Suprapubic skin (tissue), 4 donors: ENCODE data around the gene USP36. TPM values are rescaled to one million over a fixed set of nuclear protein-coding genes. Genes with fewer than 3 reads are reported as not detected.

Experiments
- DNase-seq, 2 donors: peaks; one replicate each; pipeline ENCODE4 v3.0.0-alpha.2; 2019; ENCODE audit warnings: low spot score in 2 of 2
- H3K27ac ChIP-seq: fragments of 200-600 bp; sonication (generic); one replicate; pipeline ENCODE4 v1.5.1; 2019
- H3K27me3 ChIP-seq: fragments of 200-600 bp; sonication (generic); one replicate; pipeline ENCODE4 v1.5.1; 2019
- H3K36me3 ChIP-seq: fragments of 200-600 bp; sonication (generic); one replicate; pipeline ENCODE4 v1.5.1; 2019
- H3K4me1 ChIP-seq: fragments of 200-600 bp; sonication (generic); one replicate; pipeline ENCODE4 v1.5.1; 2019
- H3K4me3 ChIP-seq: fragments of 200-600 bp; sonication (generic); one replicate; pipeline ENCODE4 v1.5.1; 2019; ENCODE audit warnings: mild to moderate bottlenecking
- H3K9me3 ChIP-seq: fragments of 200-600 bp; sonication (generic); one replicate; pipeline ENCODE4 v1.5.1; 2019
- CTCF ChIP-seq, 2 donors: fragments of 200-600 bp in 1 of 2; fragments of 450-650 bp in 1 of 2; sonication (generic) in 1 of 2; IDR thresholded peaks; one replicate each; pipeline ENCODE4 v1.5.1; 2016 to 2019; ENCODE audit warnings: antibody characterized with exemption in 2 of 2, mild to moderate bottlenecking in 1 of 2, moderate library complexity in 1 of 2
- EP300 ChIP-seq: sonication (generic); formaldehyde crosslinking; IDR thresholded peaks from one replicate; pipeline ENCODE4 v1.6.1; 2017; ENCODE audit warnings: antibody characterized with exemption
- POLR2A ChIP-seq, 2 donors: fragments of 450-650 bp; IDR thresholded peaks; one replicate each; pipeline ENCODE4 v1.6.1; 2017; ENCODE audit warnings: antibody characterized with exemption in 2 of 2, mild to moderate bottlenecking in 2 of 2, moderate library complexity in 2 of 2
- POLR2AphosphoS5 ChIP-seq, 3 donors: sonication (generic); formaldehyde crosslinking; IDR thresholded peaks; one replicate each; pipeline ENCODE4 v1.6.1; 2017; ENCODE audit warnings: antibody characterized with exemption in 3 of 3
- WGBS: methylation state at CpG from one replicate; pipeline ENCODE4 v1.1.5; 2018; 5-methylcytosine and 5-hydroxymethylcytosine counted together
- total RNA-seq, 4 donors: library from RNA; depleted of rRNA; stranded (reverse); fragments of >200 nt; gene quantifications; one replicate each; pipeline ENCODE4 v1.1.0, GENCODE V29; 2016

Gene USP36
- total RNA-seq, 4 donors from 2014 or later, result 60.1 to 118 (median 74.4) TPM

- no peaks in the 10 kb centered on the region for H3K9me3 ChIP-seq
- peaks cover 84% of the 10 kb centered on the region for H3K36me3 ChIP-seq
- no peak for DNase-seq
- no peak for TF ChIP-seq CTCF (IDR thresholded peaks at IDR 0.05)
- no peaks in the 10 kb centered on the region for H3K27me3 ChIP-seq
- no peak overlapping the region for H3K27ac ChIP-seq
- WGBS, result 84% methylated on average over 25 of the region's 30 CpGs
- no peak overlapping the region for H3K4me3 ChIP-seq
- H3K4me1 ChIP-seq, result peaks cover 18% of the 10 kb centered on the region
Measured at GRCh38 chr17:78802008-78802407, 38.6 kb downstream of the USP36 start.

- no peaks in the 10 kb centered on the region for H3K27me3 ChIP-seq
- no peak for TF ChIP-seq POLR2A (IDR thresholded peaks at IDR 0.05)
- no peak for TF ChIP-seq CTCF (IDR thresholded peaks at IDR 0.05)
- TF ChIP-seq POLR2AphosphoS5 (IDR thresholded peaks at IDR 0.05), result no peak
- no peak for TF ChIP-seq EP300
- H3K27ac ChIP-seq, result no peak overlapping the region
- peaks cover 14% of the 10 kb centered on the region for H3K4me1 ChIP-seq
- H3K9me3 ChIP-seq, result no peaks in the 10 kb centered on the region
- DNase-seq, result no peak
- WGBS, result 86% methylated on average over 18 of the region's 18 CpGs
- peaks cover 82% of the 10 kb centered on the region for H3K36me3 ChIP-seq
- no peak overlapping the region for H3K4me3 ChIP-seq
Measured at GRCh38 chr17:78800132-78800931, 40.3 kb downstream of the USP36 start.

GRCh38 chr17:78798695-78799559 is 41.7 kb downstream of the USP36 start:
- 83% methylated on average over 29 of the region's 33 CpGs for WGBS
- no peaks in the 10 kb centered on the region for H3K27me3 ChIP-seq
- peaks cover 11% of the 10 kb centered on the region for H3K4me1 ChIP-seq
- no peak overlapping the region for H3K4me3 ChIP-seq
- no peak for DNase-seq
- TF ChIP-seq POLR2A (IDR thresholded peaks at IDR 0.05) (no peak), CTCF (IDR thresholded peaks at IDR 0.05) (peak; percentile 18), POLR2AphosphoS5 (IDR thresholded peaks at IDR 0.05) (no peak)
- H3K27ac ChIP-seq, result no peak overlapping the region
- no peaks in the 10 kb centered on the region for H3K9me3 ChIP-seq
- peaks cover 86% of the 10 kb centered on the region for H3K36me3 ChIP-seq

GRCh38 chr17:78797691-78798585 is 42.7 kb downstream of the USP36 start:
- H3K4me3 ChIP-seq, result no peak overlapping the region
- DNase-seq, result no peak
- WGBS, result 77% methylated on average over 28 of the region's 28 CpGs
- peaks cover 84% of the 10 kb centered on the region for H3K36me3 ChIP-seq
- peaks cover 11% of the 10 kb centered on the region for H3K4me1 ChIP-seq
- no peak overlapping the region for H3K27ac ChIP-seq
- TF ChIP-seq POLR2A (IDR thresholded peaks at IDR 0.05), result no peak
- no peak for TF ChIP-seq EP300
- no peak for TF ChIP-seq POLR2AphosphoS5 (IDR thresholded peaks at IDR 0.05)
- no peaks in the 10 kb centered on the region for H3K9me3 ChIP-seq
- H3K27me3 ChIP-seq, result no peaks in the 10 kb centered on the region

GRCh38 chr17:78797213-78797612 is 43.4 kb downstream of the USP36 start:
- WGBS, result 96% methylated on average over 10 of the region's 11 CpGs
- TF ChIP-seq POLR2AphosphoS5 (IDR thresholded peaks at IDR 0.05), result no peak
- Histone ChIP-seq H3K9me3 (no peaks in the 10 kb centered on the region), H3K4me3 (no peak overlapping the region), H3K27ac (no peak overlapping the region), H3K36me3 (peaks cover 76% of the 10 kb centered on the region), H3K4me1 (peaks cover 14% of the 10 kb centered on the region), H3K27me3 (no peaks in the 10 kb centered on the region)
- DNase-seq, result no peak
